Measurements from ENCODE around the gene EDC3.
"Not testable (repeated sequence)": the region's sequence is repeated elsewhere in the genome, so short reads cannot be mapped to it uniquely, and the experiment has no call there.

Gene EDC3

GRCh38 chr15:74611341-74611740 lies 84.5 kb downstream of the EDC3 start:
- Mint-ChIP-seq H3K4me3 (no peak overlapping the region), H3K9me3 (no peaks in the 10 kb centered on the region), H3K27ac (no peak overlapping the region), H3K27me3 (peaks cover 1% of the 10 kb centered on the region), H3K4me1 (no peaks in the 10 kb centered on the region), H3K36me3 (no peaks in the 10 kb centered on the region)
- DNase-seq (ENCODE audit: low spot score in 2 of 2): no peak
- ATAC-seq (ENCODE audit: low read depth): no peak

GRCh38 chr15:74610302-74610951 lies 85.4 kb downstream of the EDC3 start:
- Mint-ChIP-seq H3K27ac (no peak overlapping the region), H3K36me3 (no peaks in the 10 kb centered on the region), H3K4me1 (no peaks in the 10 kb centered on the region), H3K4me3 (no peak overlapping the region), H3K9me3 (no peaks in the 10 kb centered on the region), H3K27me3 (peaks cover 1% of the 10 kb centered on the region)
- no peak for ATAC-seq (ENCODE audit: low read depth)
- no peak for DNase-seq (ENCODE audit: low spot score in 2 of 2)

- no peaks in the 10 kb centered on the region for H3K4me1 Mint-ChIP-seq
- H3K9me3 Mint-ChIP-seq: no peaks in the 10 kb centered on the region
- H3K27ac Mint-ChIP-seq: no peak overlapping the region
- H3K36me3 Mint-ChIP-seq: no peaks in the 10 kb centered on the region
- peaks cover 1% of the 10 kb centered on the region for H3K27me3 Mint-ChIP-seq
- no peak for ATAC-seq (ENCODE audit: low read depth)
- no peak for DNase-seq (ENCODE audit: low spot score in 2 of 2)
- H3K4me3 Mint-ChIP-seq: no peak overlapping the region
Measured at GRCh38 chr15:74609938-74610301, 85.9 kb downstream of the EDC3 start.

GRCh38 chr15:74608786-74609185 lies 87.0 kb downstream of the EDC3 start:
- no peaks in the 10 kb centered on the region for H3K36me3 Mint-ChIP-seq
- no peak overlapping the region for H3K4me3 Mint-ChIP-seq
- no peaks in the 10 kb centered on the region for H3K4me1 Mint-ChIP-seq

GRCh38 chr15:74605795-74606150 lies 90.1 kb downstream of the EDC3 start:
- H3K9me3 Mint-ChIP-seq: no peaks in the 10 kb centered on the region
- peaks cover 1% of the 10 kb centered on the region for H3K27me3 Mint-ChIP-seq
- H3K4me1 Mint-ChIP-seq: no peaks in the 10 kb centered on the region
- DNase-seq (ENCODE audit: low spot score in 2 of 2): no peak
- H3K4me3 Mint-ChIP-seq: no peak overlapping the region
- no peak overlapping the region for H3K27ac Mint-ChIP-seq
- H3K36me3 Mint-ChIP-seq: no peaks in the 10 kb centered on the region
- no peak for ATAC-seq (ENCODE audit: low read depth)

More at GRCh38 chr15:74608786-74609185, 87.0 kb downstream of the EDC3 start:
- no peak for DNase-seq (ENCODE audit: low spot score in 2 of 2)
- no peak for ATAC-seq (ENCODE audit: low read depth)
- peaks cover 1% of the 10 kb centered on the region for H3K27me3 Mint-ChIP-seq
- H3K27ac Mint-ChIP-seq: no peak overlapping the region
- no peaks in the 10 kb centered on the region for H3K9me3 Mint-ChIP-seq

GRCh38 chr15:74604983-74605794 lies 90.6 kb downstream of the EDC3 start:
- Mint-ChIP-seq H3K9me3 (no peaks in the 10 kb centered on the region), H3K27ac (no peak overlapping the region), H3K4me1 (no peaks in the 10 kb centered on the region), H3K4me3 (no peak overlapping the region), H3K36me3 (no peaks in the 10 kb centered on the region), H3K27me3 (peaks cover 1% of the 10 kb centered on the region)
- ATAC-seq (ENCODE audit: low read depth) (no peak), DNase-seq (ENCODE audit: low spot score in 2 of 2) (no peak)

GRCh38 chr15:74603789-74604705 lies 91.8 kb downstream of the EDC3 start:
- Mint-ChIP-seq H3K9me3 (no peaks in the 10 kb centered on the region), H3K27me3 (peaks cover 1% of the 10 kb centered on the region), H3K27ac (no peak overlapping the region), H3K36me3 (no peaks in the 10 kb centered on the region), H3K4me1 (no peaks in the 10 kb centered on the region), H3K4me3 (no peak overlapping the region)
- ATAC-seq (ENCODE audit: low read depth) (no peak), DNase-seq (ENCODE audit: low spot score in 2 of 2) (no peak)

- H3K36me3 Mint-ChIP-seq: no peaks in the 10 kb centered on the region
- H3K4me1 Mint-ChIP-seq: peaks cover 4% of the 10 kb centered on the region
- no peak overlapping the region for H3K4me3 Mint-ChIP-seq
- DNase-seq (ENCODE audit: low spot score in 2 of 2) (no peak), ATAC-seq (ENCODE audit: low read depth) (no peak)
- H3K9me3 Mint-ChIP-seq: no peaks in the 10 kb centered on the region
- H3K27me3 Mint-ChIP-seq: peaks cover 1% of the 10 kb centered on the region
- peak overlapping the region; percentile 47 for H3K27ac Mint-ChIP-seq
Measured at GRCh38 chr15:74603026-74603788, 92.6 kb downstream of the EDC3 start.

- H3K27me3 Mint-ChIP-seq: no peaks in the 10 kb centered on the region
- H3K36me3 Mint-ChIP-seq: peaks cover 9% of the 10 kb centered on the region
- peak overlapping the region; percentile 38 for H3K27ac Mint-ChIP-seq
- ATAC-seq (ENCODE audit: low read depth) (no peak), DNase-seq (ENCODE audit: low spot score in 2 of 2) (no peak)
- H3K4me1 Mint-ChIP-seq: peaks cover 7% of the 10 kb centered on the region
- H3K9me3 Mint-ChIP-seq: no peaks in the 10 kb centered on the region
- H3K4me3 Mint-ChIP-seq: peak overlapping the region; percentile 99
Measured at GRCh38 chr15:74599156-74599555, 96.7 kb downstream of the EDC3 start.

GRCh38 chr15:74598126-74598842 lies 97.5 kb downstream of the EDC3 start:
- H3K9me3 Mint-ChIP-seq: no peaks in the 10 kb centered on the region
- no peaks in the 10 kb centered on the region for H3K27me3 Mint-ChIP-seq
- peak overlapping the region; percentile 90 for H3K27ac Mint-ChIP-seq
- peak overlapping the region; percentile 99 for H3K4me3 Mint-ChIP-seq
- H3K4me1 Mint-ChIP-seq: peaks cover 7% of the 10 kb centered on the region
- ATAC-seq (ENCODE audit: low read depth) (peak; percentile 99), DNase-seq (ENCODE audit: low spot score in 2 of 2) (peak; percentile 73 to 79)
- H3K36me3 Mint-ChIP-seq: peaks cover 12% of the 10 kb centered on the region

- not testable (repeated sequence) for ATAC-seq (ENCODE audit: low read depth); H3K9me3 Mint-ChIP-seq; H3K4me1 Mint-ChIP-seq; H3K4me3 Mint-ChIP-seq; H3K27me3 Mint-ChIP-seq; DNase-seq (ENCODE audit: low spot score in 2 of 2); H3K27ac Mint-ChIP-seq
- H3K36me3 Mint-ChIP-seq: peaks cover 12% of the 10 kb centered on the region
Measured at GRCh38 chr15:74597146-74597705, 98.6 kb downstream of the EDC3 start.

GRCh38 chr15:74596736-74597135 lies 99.1 kb downstream of the EDC3 start:
- peaks cover 12% of the 10 kb centered on the region for H3K36me3 Mint-ChIP-seq
- not testable (repeated sequence) for H3K9me3 Mint-ChIP-seq; H3K4me3 Mint-ChIP-seq; ATAC-seq (ENCODE audit: low read depth); H3K27ac Mint-ChIP-seq; H3K4me1 Mint-ChIP-seq; DNase-seq (ENCODE audit: low spot score in 2 of 2); H3K27me3 Mint-ChIP-seq

- DNase-seq (ENCODE audit: low spot score in 2 of 2) (no peak), ATAC-seq (ENCODE audit: low read depth) (no peak)
- Mint-ChIP-seq H3K36me3 (peaks cover 15% of the 10 kb centered on the region), H3K27me3 (no peaks in the 10 kb centered on the region), H3K4me1 (peaks cover 7% of the 10 kb centered on the region), H3K27ac (no peak overlapping the region), H3K9me3 (no peaks in the 10 kb centered on the region), H3K4me3 (no peak overlapping the region)
Measured at GRCh38 chr15:74595271-74595670, 100.6 kb downstream of the EDC3 start.
